Measurements from ENCODE around the gene PRUNE1.

The PRUNE1 gene

GRCh38 chr1:151008244-151009205 lies at the start of gene PRUNE1:
PRUNE1 (plus strand) TSS chr1:151008449; CDS start chr1:151008633, 184 bp downstream.
- peak; percentile 92 to 95 for DNase-seq (ENCODE audit: low read depth in 1 of 2, low spot score in 1 of 2)

GRCh38 chr1:150960646-150961045 lies 47.6 kb upstream of the PRUNE1 start:
- DNase-seq (ENCODE audit: low read depth in 1 of 2, low spot score in 1 of 2) = no peak

- no peak for DNase-seq (ENCODE audit: low read depth in 1 of 2, low spot score in 1 of 2)
These were observed 46.5 kb upstream of the PRUNE1 start for GRCh38 chr1:150961756-150962155.

- no peak for DNase-seq (ENCODE audit: low read depth in 1 of 2, low spot score in 1 of 2)
These were observed 44.7 kb upstream of the PRUNE1 start for GRCh38 chr1:150963321-150964163.

GRCh38 chr1:150964164-150964489 lies 44.1 kb upstream of the PRUNE1 start:
- no peak for DNase-seq (ENCODE audit: low read depth in 1 of 2, low spot score in 1 of 2)

- DNase-seq (ENCODE audit: low read depth in 1 of 2, low spot score in 1 of 2) = no peak
These were observed 42.6 kb upstream of the PRUNE1 start for GRCh38 chr1:150965605-150966004.

- DNase-seq (ENCODE audit: low read depth in 1 of 2, low spot score in 1 of 2) = no peak
These were observed 42.2 kb upstream of the PRUNE1 start for GRCh38 chr1:150966011-150966410.

GRCh38 chr1:150967936-150968335 lies 40.3 kb upstream of the PRUNE1 start:
- no peak for DNase-seq (ENCODE audit: low read depth in 1 of 2, low spot score in 1 of 2)

GRCh38 chr1:150968491-150968890 lies 39.8 kb upstream of the PRUNE1 start:
- no peak for DNase-seq (ENCODE audit: low read depth in 1 of 2, low spot score in 1 of 2)

- no peak for DNase-seq (ENCODE audit: low read depth in 1 of 2, low spot score in 1 of 2)
These were observed 38.6 kb upstream of the PRUNE1 start for GRCh38 chr1:150969626-150970025.

- DNase-seq (ENCODE audit: low read depth in 1 of 2, low spot score in 1 of 2) = no peak
These were observed 37.3 kb upstream of the PRUNE1 start for GRCh38 chr1:150970808-150971582.

- no peak for DNase-seq (ENCODE audit: low read depth in 1 of 2, low spot score in 1 of 2)
These were observed 36.4 kb upstream of the PRUNE1 start for GRCh38 chr1:150971583-150972416.

GRCh38 chr1:150972417-150972940 lies 35.8 kb upstream of the PRUNE1 start:
- no peak for DNase-seq (ENCODE audit: low read depth in 1 of 2, low spot score in 1 of 2)

GRCh38 chr1:150973258-150973835 lies 34.9 kb upstream of the PRUNE1 start:
- no peak for DNase-seq (ENCODE audit: low read depth in 1 of 2, low spot score in 1 of 2)

- peak in 1 of 2 donors; percentile 10 for DNase-seq (ENCODE audit: low read depth in 1 of 2, low spot score in 1 of 2)
These were observed 34.2 kb upstream of the PRUNE1 start for GRCh38 chr1:150973836-150974579.

- peak; percentile 61 to 65 for DNase-seq (ENCODE audit: low read depth in 1 of 2, low spot score in 1 of 2)
These were observed 33.4 kb upstream of the PRUNE1 start, which contains the start of gene CERS2 for GRCh38 chr1:150974580-150975478. CERS2 (minus strand) TSS chr1:150974835; CDS start chr1:150969090, 5,745 bp downstream.

- DNase-seq (ENCODE audit: low read depth in 1 of 2, low spot score in 1 of 2) = no peak
These were observed 31.8 kb upstream of the PRUNE1 start for GRCh38 chr1:150976401-150976821.
